MG63 (cell line): ENCODE data around the gene SLC26A11. TPM values are rescaled to one million over a fixed set of nuclear protein-coding genes. Genes with fewer than 3 reads are reported as not detected.
"Not testable (repeated sequence)": the region's sequence is repeated elsewhere in the genome, so short reads cannot be mapped to it uniquely, and the experiment has no call there.

Source experiments
- DNase-seq: peaks from one replicate; pipeline ENCODE4 v3.0.0-alpha.2; 2020
- H3K27me3 ChIP-seq: fragments of 250-450 bp; sonication (Bioruptor Pico); 2 replicates; pipeline ENCODE4 v1.5.1; 2020; ENCODE audit warnings: mild to moderate bottlenecking, moderate library complexity
- H3K36me3 ChIP-seq: fragments of 250-450 bp; sonication (Bioruptor Pico); 2 replicates; pipeline ENCODE4 v1.5.1; 2020; ENCODE audit warnings: mild to moderate bottlenecking, moderate library complexity
- H3K4me3 ChIP-seq: fragments of 250-450 bp; sonication (Bioruptor Pico); 2 replicates; pipeline ENCODE4 v1.5.1; 2020; ENCODE audit warnings: mild to moderate bottlenecking, moderate library complexity
- H3K9me3 ChIP-seq: fragments of 250-450 bp; sonication (Bioruptor Pico); 2 replicates; pipeline ENCODE4 v1.5.1; 2020; ENCODE audit warnings: mild to moderate bottlenecking, moderate library complexity
- total RNA-seq: library from RNA; depleted of rRNA; stranded (reverse); fragments of >200 nt; shearing (Covaris generic); gene quantifications from 2 replicates; pipeline ENCODE4 v1.2.3, GENCODE V29; 2014; ENCODE audit warnings: low replicate concordance

Gene SLC26A11
- total RNA-seq, 1 experiment from 2014 or later: 7.3 TPM

- DNase-seq: no peak
- Histone ChIP-seq H3K9me3 (no peaks in the 10 kb centered on the region), H3K4me3 (no peak overlapping the region), H3K27me3 (no peaks in the 10 kb centered on the region), H3K36me3 (0 out of 2 replicates have a peak, but pooled peaks cover 7% of the 10 kb centered on the region)
Observed at GRCh38 chr17:80244871-80245509, 24.8 kb downstream of the SLC26A11 start.

GRCh38 chr17:80245566-80246265, 25.5 kb downstream of the SLC26A11 start:
- H3K27me3 ChIP-seq: no peaks in the 10 kb centered on the region
- H3K4me3 ChIP-seq: no peak overlapping the region
- 0 out of 2 replicates have a peak, but pooled peaks cover 7% of the 10 kb centered on the region for H3K36me3 ChIP-seq
- H3K9me3 ChIP-seq: no peaks in the 10 kb centered on the region
- no peak for DNase-seq

DNA sequence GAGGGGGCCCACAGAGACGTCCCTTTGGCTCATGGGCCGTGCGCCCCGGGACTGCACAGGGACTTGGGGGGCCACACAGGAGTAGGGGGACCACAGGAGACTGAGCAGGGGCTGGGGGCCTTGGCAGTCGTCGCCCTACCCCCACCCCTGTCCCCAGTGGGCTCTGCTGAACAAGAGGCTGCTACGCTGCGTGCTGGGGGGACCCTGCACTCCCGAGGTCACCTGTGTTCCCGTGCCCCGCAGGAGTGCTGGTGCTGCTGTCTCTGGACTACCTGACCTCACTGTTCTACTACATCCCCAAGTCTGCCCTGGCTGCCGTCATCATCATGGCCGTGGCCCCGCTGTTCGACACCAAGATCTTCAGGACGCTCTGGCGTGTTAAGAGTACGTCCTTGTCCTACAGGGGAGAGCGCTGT, 26.0 kb downstream of the SLC26A11 start:
- 0 out of 2 replicates have a peak, but pooled peaks cover 7% of the 10 kb centered on the region for H3K36me3 ChIP-seq
- H3K27me3 ChIP-seq: no peaks in the 10 kb centered on the region
- H3K9me3 ChIP-seq: no peaks in the 10 kb centered on the region
- DNase-seq: no peak
- no peak overlapping the region for H3K4me3 ChIP-seq

GRCh38 chr17:80246726-80247125, 26.5 kb downstream of the SLC26A11 start:
- H3K36me3 ChIP-seq: 0 out of 2 replicates have a peak, but pooled peaks cover 4% of the 10 kb centered on the region
- H3K4me3 ChIP-seq: no peak overlapping the region
- H3K27me3 ChIP-seq: no peaks in the 10 kb centered on the region
- DNase-seq: no peak
- H3K9me3 ChIP-seq: no peaks in the 10 kb centered on the region

- Histone ChIP-seq H3K4me3 (no peak overlapping the region), H3K27me3 (no peaks in the 10 kb centered on the region), H3K36me3 (0 out of 2 replicates have a peak, but pooled peaks cover 4% of the 10 kb centered on the region), H3K9me3 (no peaks in the 10 kb centered on the region)
- no peak for DNase-seq
Observed at GRCh38 chr17:80247561-80247960, 27.3 kb downstream of the SLC26A11 start.

- Histone ChIP-seq H3K36me3 (peaks cover 6% of the 10 kb centered on the region; the same call in 1 of the 2 replicates), H3K27me3 (no peaks in the 10 kb centered on the region), H3K4me3 (no peak overlapping the region), H3K9me3 (no peaks in the 10 kb centered on the region)
- no peak for DNase-seq
Observed at GRCh38 chr17:80248001-80248893, 28.0 kb downstream of the SLC26A11 start.

DNA sequence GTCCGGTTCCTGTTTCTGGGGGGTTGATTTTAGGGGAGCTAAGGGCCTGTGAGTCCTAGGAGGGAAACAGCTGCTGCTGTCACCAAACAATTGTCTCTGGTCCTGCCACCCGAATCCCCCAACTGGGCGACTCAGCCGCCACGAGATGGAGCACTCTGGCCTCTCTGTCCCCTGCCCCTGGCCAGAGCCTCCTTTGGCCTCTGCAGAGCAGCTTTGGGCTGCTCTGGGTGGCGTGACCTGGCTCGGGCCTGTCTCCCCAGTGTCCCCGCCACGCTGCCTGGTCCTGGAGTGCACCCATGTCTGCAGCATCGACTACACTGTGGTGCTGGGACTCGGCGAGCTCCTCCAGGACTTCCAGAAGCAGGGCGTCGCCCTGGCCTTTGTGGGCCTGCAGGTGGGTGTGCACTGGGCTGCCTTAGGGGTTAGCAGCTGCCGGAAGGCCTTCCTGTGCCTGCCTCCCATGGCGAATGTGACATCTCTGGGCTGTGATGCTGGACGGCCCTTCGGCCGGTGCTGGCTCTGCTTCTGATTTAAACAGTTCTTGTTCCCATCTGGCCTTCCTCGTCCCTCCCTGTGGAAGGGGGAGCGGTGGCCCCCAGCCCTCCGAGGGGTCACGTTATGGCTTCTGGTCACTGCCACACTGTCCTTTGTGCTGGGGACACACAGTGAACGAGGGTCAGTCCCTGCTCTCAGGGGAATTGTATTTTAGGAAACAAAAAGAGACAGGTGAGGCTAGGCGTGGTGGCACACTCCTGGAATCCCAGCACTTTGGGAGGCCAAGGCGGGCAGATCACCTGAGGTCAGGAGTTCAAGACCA, 28.9 kb downstream of the SLC26A11 start:
- Histone ChIP-seq H3K4me3 (no peak overlapping the region), H3K27me3 (no peaks in the 10 kb centered on the region), H3K9me3 (no peaks in the 10 kb centered on the region), H3K36me3 (peaks cover 8% of the 10 kb centered on the region; the same call in 1 of the 2 replicates)
- DNase-seq: no peak

DNA sequence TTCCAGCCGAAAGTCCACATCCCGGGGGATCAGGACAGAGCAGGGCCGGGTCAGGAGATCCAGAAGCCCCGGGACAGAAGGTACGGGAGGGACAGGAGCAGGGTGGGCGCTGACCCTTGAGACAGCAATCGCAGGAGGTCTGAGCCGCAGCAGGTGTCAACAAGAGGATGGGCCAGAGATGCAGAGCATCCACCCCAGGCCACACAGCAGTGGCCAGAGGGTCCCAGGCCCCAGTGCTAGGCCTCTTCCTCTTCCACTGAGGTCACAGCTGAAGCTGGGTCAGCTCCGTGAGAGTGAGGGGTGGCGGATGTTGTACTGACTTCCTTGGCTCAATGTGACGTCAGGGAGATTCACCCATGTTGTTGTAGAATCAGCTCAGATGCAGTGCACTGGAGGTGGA, 31.7 kb downstream of the SLC26A11 start:
- H3K27me3 ChIP-seq: no peaks in the 10 kb centered on the region
- H3K4me3 ChIP-seq: no peak overlapping the region
- peaks cover 5% of the 10 kb centered on the region; the same call in 1 of the 2 replicates for H3K36me3 ChIP-seq
- no peak for DNase-seq
- H3K9me3 ChIP-seq: no peaks in the 10 kb centered on the region

GRCh38 chr17:80252871-80253270, 32.6 kb downstream of the SLC26A11 start:
- no peaks in the 10 kb centered on the region for H3K27me3 ChIP-seq
- DNase-seq: no peak
- H3K9me3 ChIP-seq: no peaks in the 10 kb centered on the region
- H3K36me3 ChIP-seq: peaks cover 5% of the 10 kb centered on the region; the same call in 1 of the 2 replicates
- no peak overlapping the region for H3K4me3 ChIP-seq

GRCh38 chr17:80253631-80254395, 33.6 kb downstream of the SLC26A11 start:
- Histone ChIP-seq H3K27me3 (no peaks in the 10 kb centered on the region), H3K9me3 (no peaks in the 10 kb centered on the region), H3K4me3 (no peak overlapping the region), H3K36me3 (peaks cover 5% of the 10 kb centered on the region; the same call in 1 of the 2 replicates)
- no peak for DNase-seq

DNA sequence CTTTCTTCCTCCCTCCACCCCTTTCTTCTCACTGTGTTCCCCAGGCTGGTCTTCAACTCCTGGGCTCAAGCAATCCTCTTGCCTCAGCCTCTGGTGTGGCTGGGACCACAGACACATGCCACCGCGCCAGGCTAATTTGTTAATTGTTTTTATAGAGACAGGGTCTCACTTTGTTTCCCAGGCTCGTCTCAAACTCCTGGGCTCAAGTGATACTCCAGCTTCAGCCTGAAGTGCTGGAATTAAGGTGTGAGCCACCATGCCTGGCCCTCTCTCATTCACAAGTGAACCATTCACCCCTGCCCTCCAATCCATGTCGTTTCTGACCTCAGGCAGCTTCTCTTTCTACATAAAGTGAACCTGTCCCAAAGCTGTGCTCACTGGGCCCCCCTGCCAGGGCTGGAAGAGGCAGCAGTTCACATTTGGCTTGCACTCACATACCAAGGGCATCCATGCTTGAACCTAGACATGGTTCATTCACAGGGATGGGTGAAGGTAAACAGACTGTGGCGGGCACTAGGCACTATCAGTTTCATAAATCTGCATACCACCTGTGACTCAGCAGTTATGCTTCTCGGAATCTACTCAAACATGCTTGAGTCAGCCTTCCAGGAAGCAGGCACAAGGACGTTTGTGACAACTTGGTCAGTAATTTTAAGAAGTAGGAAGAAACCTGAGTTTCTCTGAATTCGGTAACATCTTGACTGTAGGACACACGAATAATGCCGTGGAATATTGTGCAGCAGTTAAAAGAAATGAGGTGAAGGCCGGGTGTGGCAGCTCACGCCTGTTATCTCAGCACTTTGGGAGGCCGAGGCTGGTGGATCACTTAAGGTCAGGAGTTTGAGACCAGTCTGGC, 34.4 kb downstream of the SLC26A11 start:
- peaks cover 5% of the 10 kb centered on the region; the same call in 1 of the 2 replicates for H3K36me3 ChIP-seq
- H3K9me3 ChIP-seq: no peaks in the 10 kb centered on the region
- H3K27me3 ChIP-seq: no peaks in the 10 kb centered on the region
- DNase-seq: peak; percentile 76
- no peak overlapping the region for H3K4me3 ChIP-seq

GRCh38 chr17:80256034-80256350, 35.8 kb downstream of the SLC26A11 start:
- Histone ChIP-seq H3K27me3 (no peaks in the 10 kb centered on the region), H3K4me3 (no peak overlapping the region), H3K9me3 (no peaks in the 10 kb centered on the region), H3K36me3 (peaks cover 5% of the 10 kb centered on the region; the same call in 1 of the 2 replicates)
- no peak for DNase-seq

DNA sequence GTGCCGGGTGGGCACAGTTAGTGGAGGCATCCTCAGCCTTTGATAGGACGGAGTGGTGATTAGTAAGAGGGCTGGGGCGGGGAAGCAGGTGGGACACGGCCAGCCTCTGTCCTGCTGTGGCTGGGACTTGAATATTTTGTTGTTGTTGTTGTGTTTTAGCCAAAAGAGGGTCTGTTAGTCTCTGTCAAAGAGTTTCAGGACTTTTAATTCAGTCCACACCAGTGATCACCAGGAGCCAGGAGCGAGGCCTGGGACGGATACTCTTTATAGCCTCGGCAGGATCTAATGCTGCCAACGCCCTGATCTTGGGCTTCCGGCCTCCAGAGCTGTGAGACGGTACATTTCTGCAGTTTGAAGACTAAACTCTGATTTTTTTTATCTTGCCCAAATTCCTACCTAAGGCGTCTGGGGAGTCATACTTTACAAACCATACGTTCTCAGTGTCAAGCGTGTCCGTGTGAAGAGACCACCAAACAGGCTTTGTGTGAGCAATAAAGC, 37.5 kb downstream of the SLC26A11 start:
- H3K4me3 ChIP-seq: no peak overlapping the region
- H3K36me3 ChIP-seq: peaks cover 5% of the 10 kb centered on the region
- no peaks in the 10 kb centered on the region for H3K27me3 ChIP-seq
- H3K9me3 ChIP-seq: no peaks in the 10 kb centered on the region
- no peak for DNase-seq

- not testable (repeated sequence) for H3K36me3 ChIP-seq, H3K4me3 ChIP-seq, H3K9me3 ChIP-seq, DNase-seq, H3K27me3 ChIP-seq
Observed at GRCh38 chr17:80258296-80258695, 38.1 kb downstream of the SLC26A11 start.
